Endothelial cell of umbilical vein (primary cell): Measurements from ENCODE around the gene MTARC1.

Source experiments
- CTCF ChIP-seq, 2 donors: IDR thresholded peaks; 1 replicate in 1 of 2; 2 replicates in 1 of 2; pipeline ENCODE4 v1.5.1; 2011; ENCODE audit warnings: low read length in 2 of 2, mild to moderate bottlenecking in 2 of 2, moderate library complexity in 2 of 2, control low read depth in 1 of 2, inconsistent platforms in 1 of 2, low read depth in 1 of 2; ENCODE audit not compliant: insufficient read depth in 1 of 2; ENCODE audit errors: extremely low read depth in 1 of 2
- POLR2A ChIP-seq: IDR thresholded peaks from 2 replicates; pipeline ENCODE4 v1.6.1; 2012; ENCODE audit warnings: low read depth, mild to moderate bottlenecking, control low read depth, low read length

GRCh38 chr1:220819467-220820026, 32.8 kb downstream of the MTARC1 start:
- TF ChIP-seq CTCF (IDR thresholded peaks at IDR 0.05; ENCODE audit: extremely low read depth in 1 of 2, insufficient read depth in 1 of 2, low read depth in 1 of 2, low read length in 2 of 2) (no peak), POLR2A (no peak)
